ENCODE data around the gene ZNF462. TPM values are rescaled to one million over a fixed set of nuclear protein-coding genes. Genes with fewer than 3 reads are reported as not detected.

Gene ZNF462
- total RNA-seq, 4 donors from 2014 or later = 18.6 to 37.1 (median 27.3) TPM

GRCh38 chr9:107000218-107000617, 137.3 kb downstream of the ZNF462 start:
- TF ChIP-seq POLR2A (IDR thresholded peaks at IDR 0.05) (no peak), EP300 (IDR thresholded peaks at IDR 0.05) (no peak)
- DNase-seq (ENCODE audit: low spot score in 2 of 2) = no peak
- Histone ChIP-seq H3K4me3 (no peak overlapping the region), H3K36me3 (peaks cover 0 to 67% (median 0%) of the 10 kb centered on the region in 3 donors), H3K4me1 (no peaks in the 10 kb centered on the region), H3K27ac (no peak overlapping the region), H3K9me3 (no peaks in the 10 kb centered on the region), H3K27me3 (no peaks in the 10 kb centered on the region)
- 83 to 87% methylated on average over 3 of the region's 3 CpGs for WGBS, 2 donors

- peaks cover 0 to 74% (median 0%) of the 10 kb centered on the region in 3 donors for H3K36me3 ChIP-seq
- no peak overlapping the region for H3K4me3 ChIP-seq
- no peak for DNase-seq (ENCODE audit: low spot score in 2 of 2)
- H3K27ac ChIP-seq = no peak overlapping the region
- no peak for TF ChIP-seq POLR2A (IDR thresholded peaks at IDR 0.05)
- no peak for TF ChIP-seq CTCF (IDR thresholded peaks at IDR 0.05)
- H3K27me3 ChIP-seq = no peaks in the 10 kb centered on the region
- H3K9me3 ChIP-seq = no peaks in the 10 kb centered on the region
- WGBS, 2 donors = 97 to 99% methylated on average over 3 of the region's 3 CpGs
- H3K4me1 ChIP-seq = no peaks in the 10 kb centered on the region
Measured at GRCh38 chr9:107005201-107005600, 142.2 kb downstream of the ZNF462 start.

GRCh38 chr9:107007402-107007801, 144.4 kb downstream of the ZNF462 start:
- WGBS, 2 donors = 78 to 81% methylated on average over 6 of the region's 6 CpGs
- DNase-seq (ENCODE audit: low spot score in 2 of 2) = no peak
- Histone ChIP-seq H3K27ac (no peak overlapping the region), H3K4me1 (no peaks in the 10 kb centered on the region), H3K36me3 (peaks cover 0 to 83% (median 0%) of the 10 kb centered on the region in 3 donors), H3K9me3 (peaks cover 0 to 14% (median 0%) of the 10 kb centered on the region in 4 donors), H3K27me3 (no peaks in the 10 kb centered on the region), H3K4me3 (no peak overlapping the region)
- TF ChIP-seq CTCF (IDR thresholded peaks at IDR 0.05) = no peak
- TF ChIP-seq POLR2A (IDR thresholded peaks at IDR 0.05) = no peak
- no peak for TF ChIP-seq EP300 (IDR thresholded peaks at IDR 0.05)

- no peak for DNase-seq (ENCODE audit: low spot score in 2 of 2)
- H3K36me3 ChIP-seq = peaks cover 0 to 78% (median 0%) of the 10 kb centered on the region in 3 donors
- 90 to 95% methylated on average over 3 of the region's 3 CpGs for WGBS, 2 donors
- H3K27ac ChIP-seq = no peak overlapping the region
- TF ChIP-seq EP300 (IDR thresholded peaks at IDR 0.05) = no peak
- TF ChIP-seq POLR2A (IDR thresholded peaks at IDR 0.05) = no peak
- no peak for TF ChIP-seq CTCF (IDR thresholded peaks at IDR 0.05)
- no peaks in the 10 kb centered on the region for H3K4me1 ChIP-seq
- H3K4me3 ChIP-seq = no peak overlapping the region
- H3K9me3 ChIP-seq = peaks cover 0 to 14% (median 0%) of the 10 kb centered on the region in 4 donors
- H3K27me3 ChIP-seq = no peaks in the 10 kb centered on the region
Measured at GRCh38 chr9:107008011-107008410, 145.0 kb downstream of the ZNF462 start.

GRCh38 chr9:107008447-107008846, 145.5 kb downstream of the ZNF462 start:
- TF ChIP-seq CTCF (IDR thresholded peaks at IDR 0.05) (no peak), EP300 (IDR thresholded peaks at IDR 0.05) (no peak), POLR2A (IDR thresholded peaks at IDR 0.05) (no peak)
- no peak overlapping the region for H3K27ac ChIP-seq
- H3K36me3 ChIP-seq = peaks cover 0 to 74% (median 0%) of the 10 kb centered on the region in 3 donors
- H3K4me1 ChIP-seq = no peaks in the 10 kb centered on the region
- H3K9me3 ChIP-seq = peaks cover 0 to 14% (median 0%) of the 10 kb centered on the region in 4 donors
- H3K27me3 ChIP-seq = no peaks in the 10 kb centered on the region
- no peak overlapping the region for H3K4me3 ChIP-seq
- no peak for DNase-seq (ENCODE audit: low spot score in 2 of 2)
- 78 to 81% methylated on average over 6 of the region's 6 CpGs for WGBS, 2 donors

- 78 to 80% methylated on average over 4 of the region's 4 CpGs for WGBS, 2 donors
- peaks cover 0 to 11% (median 0%) of the 10 kb centered on the region in 4 donors for H3K4me1 ChIP-seq
- H3K27me3 ChIP-seq = no peaks in the 10 kb centered on the region
- no peak for DNase-seq (ENCODE audit: low spot score in 2 of 2)
- peaks cover 0 to 5% (median 0%) of the 10 kb centered on the region in 3 donors for H3K36me3 ChIP-seq
- H3K27ac ChIP-seq = no peak overlapping the region
- no peak overlapping the region for H3K4me3 ChIP-seq
- TF ChIP-seq CTCF (IDR thresholded peaks at IDR 0.05) = no peak
- TF ChIP-seq POLR2A (IDR thresholded peaks at IDR 0.05) = no peak
- no peak for TF ChIP-seq EP300 (IDR thresholded peaks at IDR 0.05)
- peaks cover 0 to 15% (median 1%) of the 10 kb centered on the region in 4 donors for H3K9me3 ChIP-seq
Measured at GRCh38 chr9:107016383-107016782, 153.4 kb downstream of the ZNF462 start.

All from tibial nerve (tissue), 4 donors.